ENCODE results near the gene LSM5. TPM values are rescaled to one million over a fixed set of nuclear protein-coding genes. Genes with fewer than 3 reads are reported as not detected.

Gene LSM5
- total RNA-seq, 4 donors from 2014 or later = 6.2 to 32.2 (median 10.0) TPM

DNA sequence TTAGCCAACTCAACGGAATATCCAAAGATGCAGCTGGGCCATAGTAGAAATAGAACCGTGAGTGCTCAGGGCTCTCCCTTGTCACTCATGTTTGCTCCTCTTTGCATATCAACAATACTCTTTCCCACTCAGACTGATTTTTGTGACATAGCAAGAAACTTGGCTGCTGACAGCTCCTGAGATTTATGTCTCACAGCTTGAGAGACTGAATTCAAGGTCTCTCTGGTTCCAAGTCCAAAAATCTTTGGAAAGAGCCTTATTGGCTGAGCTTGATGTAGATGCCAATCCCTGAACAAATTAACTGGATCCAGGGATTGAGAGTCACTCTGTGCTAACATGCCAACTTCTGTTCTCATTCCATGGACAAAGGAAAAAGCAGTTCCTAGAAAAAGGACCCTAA lies 30.4 kb downstream of the LSM5 start:
- Histone ChIP-seq H3K27ac (no peak overlapping the region), H3K9me3 (no peaks in the 10 kb centered on the region), H3K4me3 (no peak overlapping the region), H3K4me1 (no peaks in the 10 kb centered on the region), H3K27me3 (no peaks in the 10 kb centered on the region), H3K36me3 (no peaks in the 10 kb centered on the region)
- TF ChIP-seq, protein P1, sequence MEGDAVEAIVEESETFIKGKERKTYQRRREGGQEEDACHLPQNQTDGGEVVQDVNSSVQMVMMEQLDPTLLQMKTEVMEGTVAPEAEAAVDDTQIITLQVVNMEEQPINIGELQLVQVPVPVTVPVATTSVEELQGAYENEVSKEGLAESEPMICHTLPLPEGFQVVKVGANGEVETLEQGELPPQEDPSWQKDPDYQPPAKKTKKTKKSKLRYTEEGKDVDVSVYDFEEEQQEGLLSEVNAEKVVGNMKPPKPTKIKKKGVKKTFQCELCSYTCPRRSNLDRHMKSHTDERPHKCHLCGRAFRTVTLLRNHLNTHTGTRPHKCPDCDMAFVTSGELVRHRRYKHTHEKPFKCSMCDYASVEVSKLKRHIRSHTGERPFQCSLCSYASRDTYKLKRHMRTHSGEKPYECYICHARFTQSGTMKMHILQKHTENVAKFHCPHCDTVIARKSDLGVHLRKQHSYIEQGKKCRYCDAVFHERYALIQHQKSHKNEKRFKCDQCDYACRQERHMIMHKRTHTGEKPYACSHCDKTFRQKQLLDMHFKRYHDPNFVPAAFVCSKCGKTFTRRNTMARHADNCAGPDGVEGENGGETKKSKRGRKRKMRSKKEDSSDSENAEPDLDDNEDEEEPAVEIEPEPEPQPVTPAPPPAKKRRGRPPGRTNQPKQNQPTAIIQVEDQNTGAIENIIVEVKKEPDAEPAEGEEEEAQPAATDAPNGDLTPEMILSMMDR (IDR thresholded peaks at IDR 0.05) = no peak
- no peak for TF ChIP-seq POLR2A (IDR thresholded peaks at IDR 0.05)
- no peak for DNase-seq

DNA sequence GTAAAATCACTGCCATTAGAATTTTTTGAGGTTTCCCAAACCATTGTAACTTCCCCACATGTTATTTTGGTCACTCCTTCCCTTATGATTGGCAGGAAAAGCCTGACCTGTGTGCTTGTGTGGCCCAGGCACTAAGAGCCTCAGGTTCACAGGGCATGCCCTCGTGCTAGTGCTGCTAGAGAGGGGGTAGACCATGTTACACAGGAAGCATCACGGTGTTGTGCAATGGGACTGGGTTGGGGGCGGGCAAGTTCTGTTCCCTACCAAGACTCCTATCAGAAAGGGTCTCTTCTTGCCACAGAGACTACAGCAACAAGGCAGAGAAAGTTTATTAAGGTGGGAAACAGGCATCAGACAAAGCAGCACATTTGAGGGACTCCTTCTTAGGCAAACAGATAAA lies 32.2 kb downstream of the LSM5 start:
- no peaks in the 10 kb centered on the region for H3K9me3 ChIP-seq
- no peak for DNase-seq
- no peaks in the 10 kb centered on the region for H3K27me3 ChIP-seq
- H3K4me3 ChIP-seq = no peak overlapping the region
- no peaks in the 10 kb centered on the region for H3K36me3 ChIP-seq
- no peaks in the 10 kb centered on the region for H3K4me1 ChIP-seq
- TF ChIP-seq POLR2A (IDR thresholded peaks at IDR 0.05) = no peak
- TF ChIP-seq, protein P1 (IDR thresholded peaks at IDR 0.05) = no peak
- no peak overlapping the region for H3K27ac ChIP-seq

DNA sequence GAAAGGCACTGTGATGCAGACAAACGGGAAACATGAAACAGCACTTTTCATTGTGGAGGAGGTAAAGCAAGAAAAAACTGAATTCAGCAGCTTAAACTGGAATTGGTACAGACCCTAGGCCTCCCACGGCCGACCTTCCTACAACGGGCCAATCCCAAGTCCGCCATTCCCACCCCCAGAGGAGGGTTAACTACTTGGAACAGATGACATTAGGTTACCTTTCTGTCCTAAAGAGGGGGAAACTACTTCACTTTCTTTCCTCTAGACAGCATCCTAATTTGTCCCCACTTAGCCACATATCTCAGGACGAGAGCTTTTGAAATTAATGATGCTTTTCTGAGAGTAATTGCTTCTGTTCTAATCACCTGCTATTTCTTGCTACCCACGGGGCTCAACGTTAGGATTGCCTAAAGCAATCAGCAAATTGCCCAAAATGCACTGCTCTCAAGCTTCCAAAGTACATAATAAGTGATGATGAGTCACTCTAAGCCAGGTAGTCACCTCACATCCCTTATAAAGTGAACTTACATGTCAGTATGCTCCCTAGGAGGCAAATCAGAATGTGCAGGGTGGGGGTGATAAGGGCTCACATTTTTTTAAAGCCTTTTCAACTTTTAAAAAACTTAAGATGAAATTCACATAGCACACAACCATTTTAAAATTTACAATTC lies 36.7 kb downstream of the LSM5 start:
- DNase-seq = no peak
- H3K4me3 ChIP-seq = no peak overlapping the region
- no peaks in the 10 kb centered on the region for H3K36me3 ChIP-seq
- H3K27me3 ChIP-seq = no peaks in the 10 kb centered on the region
- H3K9me3 ChIP-seq = no peaks in the 10 kb centered on the region
- H3K27ac ChIP-seq = no peak overlapping the region
- no peak for TF ChIP-seq POLR2A (IDR thresholded peaks at IDR 0.05)
- TF ChIP-seq, protein P1 (IDR thresholded peaks at IDR 0.05) = no peak
- H3K4me1 ChIP-seq = no peaks in the 10 kb centered on the region

DNA sequence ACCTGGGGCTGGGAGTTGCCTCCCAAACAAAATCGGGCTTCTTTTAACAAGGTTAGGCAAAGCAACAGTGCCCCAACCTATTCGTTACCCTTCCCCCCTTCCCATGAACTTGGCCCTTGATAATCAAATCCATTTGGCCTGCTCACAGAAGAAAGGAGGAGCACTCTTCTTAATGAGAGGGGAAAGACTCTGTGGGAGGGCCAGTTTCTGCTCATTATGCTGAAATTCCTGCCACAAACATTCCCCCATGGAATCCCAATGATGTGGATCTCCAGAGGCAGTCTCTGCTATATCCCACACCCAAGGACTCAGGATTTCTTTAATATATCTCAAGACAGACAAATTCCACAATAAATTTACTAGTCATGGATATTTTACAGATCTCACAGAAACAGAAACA lies 43.0 kb downstream of the LSM5 start:
- Histone ChIP-seq H3K4me3 (no peak overlapping the region), H3K9me3 (peaks cover 0 to 2% (median 0%) of the 10 kb centered on the region in 4 donors), H3K27ac (no peak overlapping the region), H3K27me3 (no peaks in the 10 kb centered on the region), H3K36me3 (no peaks in the 10 kb centered on the region), H3K4me1 (no peaks in the 10 kb centered on the region)
- TF ChIP-seq, protein P1 (IDR thresholded peaks at IDR 0.05) = no peak
- TF ChIP-seq POLR2A (IDR thresholded peaks at IDR 0.05) = no peak
- DNase-seq = no peak

DNA sequence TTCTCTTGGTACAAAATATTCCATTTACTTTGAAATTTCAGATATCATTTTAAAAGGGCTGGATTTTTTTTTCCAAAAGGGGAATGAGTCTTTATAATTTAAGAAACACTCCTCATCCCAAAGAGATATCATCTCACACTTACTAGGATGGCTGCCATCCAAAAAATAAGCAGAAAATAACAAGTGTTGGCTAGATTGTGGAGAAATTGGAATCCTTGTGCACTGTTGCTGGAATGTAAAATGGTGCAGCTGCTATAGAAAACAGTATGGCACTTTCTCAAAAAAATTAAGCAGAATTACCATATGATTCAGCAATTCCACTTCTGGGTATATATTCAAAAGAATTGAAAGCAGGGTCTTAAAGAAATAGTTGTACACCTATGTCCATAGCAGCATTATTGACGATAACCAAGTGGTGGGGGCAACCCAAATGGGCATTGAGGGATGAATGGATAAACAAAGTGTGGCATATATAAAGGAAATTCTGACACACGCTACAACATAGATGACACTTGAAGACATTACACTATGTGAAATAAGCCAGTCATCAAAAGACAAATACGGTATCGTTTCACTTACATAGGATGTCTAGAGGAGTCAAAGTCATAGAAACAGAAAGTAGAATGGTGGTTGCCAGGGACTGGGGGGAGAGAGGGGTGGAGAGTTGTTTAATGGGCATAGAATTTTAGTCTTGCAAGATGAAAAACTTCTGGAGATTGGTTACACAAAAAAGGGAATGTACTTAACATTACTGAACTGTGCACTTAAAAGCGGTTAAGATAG lies 53.8 kb downstream of the LSM5 start:
- H3K4me3 ChIP-seq = no peak overlapping the region
- no peaks in the 10 kb centered on the region for H3K36me3 ChIP-seq
- H3K9me3 ChIP-seq = no peaks in the 10 kb centered on the region
- DNase-seq = no peak
- H3K27me3 ChIP-seq = no peaks in the 10 kb centered on the region
- H3K4me1 ChIP-seq = no peaks in the 10 kb centered on the region
- TF ChIP-seq, protein P1 (IDR thresholded peaks at IDR 0.05) = no peak
- TF ChIP-seq POLR2A (IDR thresholded peaks at IDR 0.05) = no peak
- no peak overlapping the region for H3K27ac ChIP-seq

Other genes with a start within 250 kb of the LSM5 start
- gene AVL9, start 5.1 kb upstream of the LSM5 start, total RNA-seq = 10 to 100 TPM; 44.5 to 82.5 (median 52.5) TPM